SK-N-SH treated with all-trans-retinoic acid at 6 μM for 48 hours (cell line): ENCODE results near the gene COMT.

Experiments used
- ATAC-seq: fragments of 200-7000 bp; cut with Tn5 transposase; 3 replicates; pipeline ENCODE4 v1.9.1; 2020; ENCODE audit warnings: mild to moderate bottlenecking, moderate library complexity
- BACH2 ChIP-seq: fragments of 250-450 bp; sonication (Bioruptor Pico); IDR thresholded peaks from 2 replicates; pipeline ENCODE4 v1.9.0; 2021; ENCODE audit warnings: mild to moderate bottlenecking, borderline replicate concordance
- CSDC2 ChIP-seq: fragments of 250-450 bp; sonication (Bioruptor Pico); IDR thresholded peaks from 2 replicates; pipeline ENCODE4 v1.5.0; 2020; ENCODE audit warnings: mild to moderate bottlenecking, moderate library complexity
- ISL1 ChIP-seq: fragments of 250-450 bp; sonication (Bioruptor Pico); IDR thresholded peaks from 2 replicates; pipeline ENCODE4 v2.1.2; 2022; ENCODE audit warnings: mild to moderate bottlenecking, moderate library complexity
- OSR1 ChIP-seq: fragments of 250-450 bp; sonication (Bioruptor Pico); IDR thresholded peaks from 2 replicates; pipeline ENCODE4 v1.8.0; 2022; ENCODE audit warnings: moderate library complexity, mild to moderate bottlenecking, inconsistent platforms
- PPARA ChIP-seq: fragments of 250-450 bp; sonication (Bioruptor Pico); IDR thresholded peaks from 2 replicates; pipeline ENCODE4 v1.5.0; 2020; ENCODE audit warnings: mild to moderate bottlenecking, borderline replicate concordance
- SNAI2 ChIP-seq: fragments of 250-450 bp; sonication (Bioruptor Pico); IDR thresholded peaks from 2 replicates; pipeline ENCODE4 v1.5.0; 2020; ENCODE audit warnings: mild to moderate bottlenecking, moderate library complexity
- TCF4 ChIP-seq: fragments of 250-450 bp; sonication (Bioruptor Pico); IDR thresholded peaks from 2 replicates; pipeline ENCODE4 v1.8.0; 2021; ENCODE audit warnings: mild to moderate bottlenecking, moderate library complexity, borderline replicate concordance
- TOX ChIP-seq: fragments of 250-450 bp; sonication (Bioruptor Pico); IDR thresholded peaks from 2 replicates; pipeline ENCODE4 v1.8.0; 2021; ENCODE audit warnings: mild to moderate bottlenecking, moderate library complexity, borderline replicate concordance
- ZC3H10 ChIP-seq: fragments of 250-450 bp; sonication (Bioruptor Pico); IDR thresholded peaks from 2 replicates; pipeline ENCODE4 v1.5.1; 2021; ENCODE audit warnings: mild to moderate bottlenecking, moderate library complexity
- ZFP3 ChIP-seq: fragments of 250-450 bp; sonication (Bioruptor Pico); IDR thresholded peaks from 2 replicates; pipeline ENCODE4 v1.5.0; 2020; ENCODE audit warnings: mild to moderate bottlenecking, moderate library complexity
- ZFP30 ChIP-seq: fragments of 450-650 bp; formaldehyde crosslinking; IDR thresholded peaks from 2 replicates; pipeline ENCODE4 v1.5.0; 2022; ENCODE audit warnings: mild to moderate bottlenecking, moderate library complexity
- ZNF565 ChIP-seq: fragments of 450-650 bp; formaldehyde crosslinking; conservative IDR thresholded peaks from 2 replicates; pipeline ENCODE4 v1.5.0; 2020; ENCODE audit warnings: low read depth, mild to moderate bottlenecking, moderate library complexity
- ZNF70 ChIP-seq: fragments of 450-650 bp; formaldehyde crosslinking; IDR thresholded peaks from 2 replicates; pipeline ENCODE4 v1.5.0; 2020; ENCODE audit warnings: mild to moderate bottlenecking, moderate library complexity
- TF ChIP-seq, protein P1 (sequence below): fragments of 250-450 bp; sonication (Bioruptor Pico); IDR thresholded peaks from 2 replicates; pipeline ENCODE4 v1.8.0; 2020; ENCODE audit warnings: mild to moderate bottlenecking, moderate library complexity, borderline replicate concordance
- TF ChIP-seq, protein P2 (sequence below): fragments of 250-450 bp; sonication (Bioruptor Pico); IDR thresholded peaks from 2 replicates; pipeline ENCODE4 v1.5.1; 2020; ENCODE audit warnings: low read depth, mild to moderate bottlenecking, moderate library complexity
- TF ChIP-seq, protein P3 (sequence below): fragments of 250-450 bp; sonication (Bioruptor Pico); IDR thresholded peaks from 2 replicates; pipeline ENCODE4 v1.5.1; 2021; ENCODE audit warnings: mild to moderate bottlenecking, moderate library complexity
- TF ChIP-seq, protein P4 (sequence below): fragments of 250-450 bp; sonication (Bioruptor Pico); IDR thresholded peaks from 2 replicates; pipeline ENCODE4 v1.5.0; 2020; ENCODE audit warnings: mild to moderate bottlenecking, moderate library complexity
- TF ChIP-seq, protein P5 (sequence below): fragments of 250-450 bp; sonication (Bioruptor Pico); IDR thresholded peaks from 2 replicates; pipeline ENCODE4 v1.8.0; 2021; ENCODE audit warnings: low read depth, mild to moderate bottlenecking, moderate library complexity, borderline replicate concordance

Gene COMT

DNA sequence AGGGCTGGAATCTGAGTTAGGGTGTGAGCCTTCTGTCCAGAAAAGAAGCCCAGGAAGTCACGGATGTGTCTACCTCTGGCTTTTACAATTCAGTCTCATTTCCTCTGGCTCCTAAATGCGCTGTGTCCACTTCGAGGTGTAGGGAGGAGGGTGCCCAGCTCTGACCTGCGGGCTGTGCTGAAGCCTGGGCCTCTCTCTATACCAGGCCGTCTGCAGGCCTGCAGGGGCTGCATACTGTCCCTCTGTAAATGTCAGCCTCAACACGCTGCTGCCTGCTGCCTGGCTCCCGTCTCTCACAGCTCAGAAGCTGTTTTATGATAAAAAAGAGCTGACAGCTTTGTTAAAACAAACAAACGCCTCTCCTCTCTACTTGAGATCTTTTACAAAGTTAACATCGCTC lies 60.6 kb downstream of the COMT start:
- no peak for ATAC-seq
- no peak for TF ChIP-seq BACH2
- TF ChIP-seq ZFP3 (CRISPR knock-in tag): no peak
- no peak for TF ChIP-seq SNAI2 (CRISPR knock-in tag)
- TF ChIP-seq PPARA (CRISPR knock-in tag): no peak
- no peak for TF ChIP-seq TCF4
- TF ChIP-seq, protein P1, sequence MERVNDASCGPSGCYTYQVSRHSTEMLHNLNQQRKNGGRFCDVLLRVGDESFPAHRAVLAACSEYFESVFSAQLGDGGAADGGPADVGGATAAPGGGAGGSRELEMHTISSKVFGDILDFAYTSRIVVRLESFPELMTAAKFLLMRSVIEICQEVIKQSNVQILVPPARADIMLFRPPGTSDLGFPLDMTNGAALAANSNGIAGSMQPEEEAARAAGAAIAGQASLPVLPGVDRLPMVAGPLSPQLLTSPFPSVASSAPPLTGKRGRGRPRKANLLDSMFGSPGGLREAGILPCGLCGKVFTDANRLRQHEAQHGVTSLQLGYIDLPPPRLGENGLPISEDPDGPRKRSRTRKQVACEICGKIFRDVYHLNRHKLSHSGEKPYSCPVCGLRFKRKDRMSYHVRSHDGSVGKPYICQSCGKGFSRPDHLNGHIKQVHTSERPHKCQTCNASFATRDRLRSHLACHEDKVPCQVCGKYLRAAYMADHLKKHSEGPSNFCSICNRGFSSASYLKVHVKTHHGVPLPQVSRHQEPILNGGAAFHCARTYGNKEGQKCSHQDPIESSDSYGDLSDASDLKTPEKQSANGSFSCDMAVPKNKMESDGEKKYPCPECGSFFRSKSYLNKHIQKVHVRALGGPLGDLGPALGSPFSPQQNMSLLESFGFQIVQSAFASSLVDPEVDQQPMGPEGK (CRISPR knock-in tag): no peak
- no peak for TF ChIP-seq ZC3H10 (CRISPR knock-in tag)

DNA sequence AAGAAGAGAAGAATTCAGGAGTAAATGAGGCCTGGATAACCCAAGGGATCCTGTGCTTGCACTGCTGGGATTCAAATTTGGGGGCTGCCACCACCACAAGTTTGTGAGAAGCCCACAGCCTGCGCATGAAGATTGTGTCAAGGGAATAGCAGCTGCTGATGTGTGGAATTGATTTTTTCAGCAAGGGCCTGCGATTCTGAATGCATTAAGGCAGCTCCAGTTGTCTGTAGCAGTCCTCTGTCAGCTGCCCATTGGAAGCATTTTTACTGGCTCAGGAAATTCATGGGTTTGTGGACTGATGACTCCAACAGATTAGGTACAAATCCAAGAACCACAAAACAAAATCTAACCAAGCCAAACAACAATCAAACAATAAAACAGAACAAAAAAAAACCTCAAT lies 61.1 kb downstream of the COMT start:
- ATAC-seq: no peak
- TF ChIP-seq PPARA (CRISPR knock-in tag): no peak
- TF ChIP-seq, protein P2, sequence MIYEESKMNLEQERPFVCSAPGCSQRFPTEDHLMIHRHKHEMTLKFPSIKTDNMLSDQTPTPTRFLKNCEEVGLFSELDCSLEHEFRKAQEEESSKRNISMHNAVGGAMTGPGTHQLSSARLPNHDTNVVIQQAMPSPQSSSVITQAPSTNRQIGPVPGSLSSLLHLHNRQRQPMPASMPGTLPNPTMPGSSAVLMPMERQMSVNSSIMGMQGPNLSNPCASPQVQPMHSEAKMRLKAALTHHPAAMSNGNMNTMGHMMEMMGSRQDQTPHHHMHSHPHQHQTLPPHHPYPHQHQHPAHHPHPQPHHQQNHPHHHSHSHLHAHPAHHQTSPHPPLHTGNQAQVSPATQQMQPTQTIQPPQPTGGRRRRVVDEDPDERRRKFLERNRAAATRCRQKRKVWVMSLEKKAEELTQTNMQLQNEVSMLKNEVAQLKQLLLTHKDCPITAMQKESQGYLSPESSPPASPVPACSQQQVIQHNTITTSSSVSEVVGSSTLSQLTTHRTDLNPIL (CRISPR knock-in tag): no peak

DNA sequence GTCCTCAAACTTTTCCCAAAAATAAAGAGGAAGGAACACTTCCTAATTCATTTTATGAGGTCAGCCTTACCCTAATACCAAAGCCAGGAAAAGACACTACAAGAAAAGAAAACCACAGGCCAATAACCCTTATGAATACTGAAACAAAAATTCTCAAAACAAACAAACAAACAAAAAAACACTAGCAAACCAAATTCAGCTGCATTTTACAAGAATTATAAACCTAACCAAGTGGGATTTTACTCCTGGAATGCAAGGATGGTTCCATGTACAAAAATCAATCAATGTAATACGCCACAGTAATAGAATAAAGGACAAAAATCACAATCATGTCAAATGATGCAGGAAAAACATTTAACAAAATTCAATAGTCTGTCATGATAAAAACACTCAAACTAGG lies 61.7 kb downstream of the COMT start:
- TF ChIP-seq CSDC2 (CRISPR knock-in tag): no peak
- no peak for TF ChIP-seq OSR1 (CRISPR knock-in tag)
- TF ChIP-seq TCF4: no peak
- TF ChIP-seq, protein P1 (CRISPR knock-in tag): no peak
- no peak for TF ChIP-seq ZFP30 (CRISPR knock-in tag)
- TF ChIP-seq ZFP3 (CRISPR knock-in tag): no peak
- TF ChIP-seq ISL1 (CRISPR knock-in tag): no peak
- TF ChIP-seq TOX (CRISPR knock-in tag): no peak
- no peak for TF ChIP-seq ZC3H10 (CRISPR knock-in tag)
- TF ChIP-seq, protein P3, sequence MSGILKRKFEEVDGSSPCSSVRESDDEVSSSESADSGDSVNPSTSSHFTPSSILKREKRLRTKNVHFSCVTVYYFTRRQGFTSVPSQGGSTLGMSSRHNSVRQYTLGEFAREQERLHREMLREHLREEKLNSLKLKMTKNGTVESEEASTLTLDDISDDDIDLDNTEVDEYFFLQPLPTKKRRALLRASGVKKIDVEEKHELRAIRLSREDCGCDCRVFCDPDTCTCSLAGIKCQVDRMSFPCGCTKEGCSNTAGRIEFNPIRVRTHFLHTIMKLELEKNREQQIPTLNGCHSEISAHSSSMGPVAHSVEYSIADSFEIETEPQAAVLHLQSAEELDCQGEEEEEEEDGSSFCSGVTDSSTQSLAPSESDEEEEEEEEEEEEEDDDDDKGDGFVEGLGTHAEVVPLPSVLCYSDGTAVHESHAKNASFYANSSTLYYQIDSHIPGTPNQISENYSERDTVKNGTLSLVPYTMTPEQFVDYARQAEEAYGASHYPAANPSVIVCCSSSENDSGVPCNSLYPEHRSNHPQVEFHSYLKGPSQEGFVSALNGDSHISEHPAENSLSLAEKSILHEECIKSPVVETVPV (CRISPR knock-in tag): no peak
- TF ChIP-seq, protein P4, sequence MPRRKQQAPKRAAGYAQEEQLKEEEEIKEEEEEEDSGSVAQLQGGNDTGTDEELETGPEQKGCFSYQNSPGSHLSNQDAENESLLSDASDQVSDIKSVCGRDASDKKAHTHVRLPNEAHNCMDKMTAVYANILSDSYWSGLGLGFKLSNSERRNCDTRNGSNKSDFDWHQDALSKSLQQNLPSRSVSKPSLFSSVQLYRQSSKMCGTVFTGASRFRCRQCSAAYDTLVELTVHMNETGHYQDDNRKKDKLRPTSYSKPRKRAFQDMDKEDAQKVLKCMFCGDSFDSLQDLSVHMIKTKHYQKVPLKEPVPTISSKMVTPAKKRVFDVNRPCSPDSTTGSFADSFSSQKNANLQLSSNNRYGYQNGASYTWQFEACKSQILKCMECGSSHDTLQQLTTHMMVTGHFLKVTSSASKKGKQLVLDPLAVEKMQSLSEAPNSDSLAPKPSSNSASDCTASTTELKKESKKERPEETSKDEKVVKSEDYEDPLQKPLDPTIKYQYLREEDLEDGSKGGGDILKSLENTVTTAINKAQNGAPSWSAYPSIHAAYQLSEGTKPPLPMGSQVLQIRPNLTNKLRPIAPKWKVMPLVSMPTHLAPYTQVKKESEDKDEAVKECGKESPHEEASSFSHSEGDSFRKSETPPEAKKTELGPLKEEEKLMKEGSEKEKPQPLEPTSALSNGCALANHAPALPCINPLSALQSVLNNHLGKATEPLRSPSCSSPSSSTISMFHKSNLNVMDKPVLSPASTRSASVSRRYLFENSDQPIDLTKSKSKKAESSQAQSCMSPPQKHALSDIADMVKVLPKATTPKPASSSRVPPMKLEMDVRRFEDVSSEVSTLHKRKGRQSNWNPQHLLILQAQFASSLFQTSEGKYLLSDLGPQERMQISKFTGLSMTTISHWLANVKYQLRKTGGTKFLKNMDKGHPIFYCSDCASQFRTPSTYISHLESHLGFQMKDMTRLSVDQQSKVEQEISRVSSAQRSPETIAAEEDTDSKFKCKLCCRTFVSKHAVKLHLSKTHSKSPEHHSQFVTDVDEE (CRISPR knock-in tag): no peak
- TF ChIP-seq ZNF565 (CRISPR knock-in tag): no peak
- no peak for TF ChIP-seq ZNF70
- no peak for ATAC-seq

DNA sequence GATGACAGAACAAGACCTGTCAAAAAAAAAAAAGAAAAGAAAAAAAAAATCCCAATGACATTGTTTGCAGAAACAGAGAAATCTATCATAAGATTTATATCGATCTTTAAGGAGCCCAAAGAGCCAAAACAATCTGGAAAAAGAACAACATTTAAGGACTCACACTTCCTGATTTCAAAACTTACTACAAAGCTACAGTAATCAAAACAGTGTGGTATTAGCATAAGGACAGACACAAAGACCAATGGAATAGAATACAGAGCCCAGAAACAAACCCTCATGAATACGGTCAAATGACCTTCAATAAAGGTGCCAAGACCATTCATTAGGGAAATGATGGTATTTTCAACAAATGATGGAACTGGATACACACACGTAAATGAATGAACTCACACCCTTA lies 62.9 kb downstream of the COMT start:
- no peak for ATAC-seq
- TF ChIP-seq, protein P5, sequence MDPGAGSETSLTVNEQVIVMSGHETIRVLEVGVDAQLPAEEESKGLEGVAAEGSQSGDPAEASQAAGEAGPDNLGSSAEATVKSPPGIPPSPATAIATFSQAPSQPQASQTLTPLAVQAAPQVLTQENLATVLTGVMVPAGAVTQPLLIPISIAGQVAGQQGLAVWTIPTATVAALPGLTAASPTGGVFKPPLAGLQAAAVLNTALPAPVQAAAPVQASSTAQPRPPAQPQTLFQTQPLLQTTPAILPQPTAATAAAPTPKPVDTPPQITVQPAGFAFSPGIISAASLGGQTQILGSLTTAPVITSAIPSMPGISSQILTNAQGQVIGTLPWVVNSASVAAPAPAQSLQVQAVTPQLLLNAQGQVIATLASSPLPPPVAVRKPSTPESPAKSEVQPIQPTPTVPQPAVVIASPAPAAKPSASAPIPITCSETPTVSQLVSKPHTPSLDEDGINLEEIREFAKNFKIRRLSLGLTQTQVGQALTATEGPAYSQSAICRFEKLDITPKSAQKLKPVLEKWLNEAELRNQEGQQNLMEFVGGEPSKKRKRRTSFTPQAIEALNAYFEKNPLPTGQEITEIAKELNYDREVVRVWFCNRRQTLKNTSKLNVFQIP (CRISPR knock-in tag): no peak
- TF ChIP-seq, protein P3 (CRISPR knock-in tag): no peak
- TF ChIP-seq, protein P4 (CRISPR knock-in tag): no peak
